HG03469 (cell line): ENCODE measurements around the gene ATG2A.

ENCODE experiments used
- ATAC-seq: cut with Tn5 transposase; IDR thresholded peaks from one replicate; pipeline ENCODE4 v1.9.1; 2021; ENCODE audit warnings: mild to moderate bottlenecking, moderate library complexity, moderate number of reproducible peaks; ENCODE audit not compliant: unreplicated experiment

The ATG2A gene

DNA sequence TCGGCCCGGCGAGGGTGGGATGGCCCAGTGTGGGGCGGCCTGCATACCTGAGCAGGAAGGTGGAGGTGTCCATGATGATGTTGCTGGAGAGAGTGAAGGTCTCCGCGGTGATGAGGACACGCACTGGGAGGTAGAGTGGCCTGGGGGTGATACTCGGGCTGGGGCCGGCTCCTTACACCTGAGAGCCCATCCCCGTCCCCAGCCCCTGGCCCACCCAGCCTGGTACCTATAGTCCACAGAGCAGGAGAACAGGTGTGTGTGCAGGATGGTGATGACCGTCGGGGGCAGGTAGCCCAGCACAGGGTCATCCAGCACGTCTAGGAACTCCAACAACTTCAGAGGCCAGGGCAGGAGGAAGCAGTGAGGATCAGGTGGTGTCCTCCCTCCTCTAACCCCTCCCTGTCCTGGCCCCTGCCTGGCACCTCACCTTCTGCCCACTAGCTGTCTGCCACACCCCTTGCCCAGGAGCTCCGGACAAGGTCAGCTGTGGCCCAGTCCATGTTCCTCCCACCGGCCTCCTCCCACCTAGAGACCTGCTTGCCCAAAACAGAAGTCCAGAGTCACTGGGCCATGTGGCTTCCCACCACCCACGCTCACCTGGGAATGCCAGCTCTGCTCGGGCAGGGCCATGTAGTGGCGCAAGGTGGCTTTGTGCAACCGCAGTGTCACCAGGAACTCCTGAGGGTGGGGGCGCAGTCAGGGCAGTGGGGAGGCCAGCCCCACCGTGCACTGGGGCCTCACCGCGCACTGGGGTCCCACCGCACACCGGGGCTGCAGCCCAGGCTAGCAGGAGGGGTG, 11.3 kb downstream of the ATG2A start:
- no peak for ATAC-seq

DNA sequence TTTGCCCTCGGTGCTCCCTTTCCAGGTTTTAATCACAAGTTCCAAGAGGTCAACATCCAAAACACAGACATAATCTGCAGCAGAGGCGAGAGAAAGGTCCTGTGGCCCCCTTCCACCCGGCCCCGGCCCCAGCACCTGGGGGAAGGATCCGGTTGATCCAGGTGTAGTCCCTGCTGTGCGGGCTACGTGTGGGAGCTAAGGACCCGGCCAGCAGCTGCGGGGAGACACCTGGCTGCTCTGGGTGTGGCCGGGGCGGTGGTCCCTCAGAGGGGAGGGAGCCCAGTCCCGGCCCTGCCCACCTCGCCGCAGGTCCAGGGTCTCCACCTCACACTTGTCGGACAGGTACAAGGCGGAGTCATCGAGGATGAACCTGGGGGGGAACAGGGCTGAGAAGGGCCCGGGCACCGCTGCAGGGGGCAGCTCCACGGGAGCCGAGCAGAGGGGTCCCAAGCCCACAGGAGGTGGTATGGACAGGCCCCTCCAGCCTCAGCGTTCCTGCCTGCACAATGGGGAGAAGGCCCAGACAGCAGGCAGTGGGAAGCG, 13.6 kb downstream of the ATG2A start:
- no peak for ATAC-seq

DNA sequence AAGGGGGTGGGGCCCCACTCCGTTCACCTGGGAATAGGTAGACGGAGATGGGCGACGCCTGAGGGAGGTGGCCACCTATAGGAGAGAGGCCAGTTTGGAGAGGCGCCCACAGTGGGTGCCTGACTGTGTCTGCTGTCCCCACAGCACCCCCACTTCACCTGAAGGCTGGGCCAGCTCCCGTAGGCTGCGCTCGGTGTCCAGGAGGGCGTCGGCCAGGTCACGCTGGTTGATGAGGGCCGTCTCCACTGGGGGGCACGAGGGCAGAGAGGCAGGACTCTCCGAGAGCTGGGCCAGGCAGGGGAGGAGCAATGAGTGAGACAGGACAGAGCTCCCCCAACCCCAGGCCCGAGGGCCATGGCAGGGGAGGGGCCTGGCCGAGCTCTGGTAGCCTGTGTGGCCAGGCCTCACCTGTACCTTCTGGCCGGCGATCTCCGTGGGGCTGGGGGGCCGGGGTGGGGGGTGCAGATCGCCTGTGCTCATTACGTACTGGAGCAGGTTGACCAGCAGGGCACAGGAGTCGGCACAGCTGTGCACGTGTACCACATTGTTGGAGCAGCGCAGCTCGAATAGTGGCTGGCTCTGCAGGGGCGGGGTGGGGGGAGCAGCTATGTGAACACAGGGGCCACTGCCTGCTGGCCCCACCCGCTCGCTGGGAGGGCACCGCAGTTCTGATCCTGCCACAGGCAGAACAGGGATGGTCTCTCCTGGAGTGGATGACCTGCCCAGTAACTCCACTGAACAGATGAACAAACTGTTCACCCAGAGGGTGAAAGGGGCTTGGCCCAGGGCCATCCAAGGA, 14.7 kb downstream of the ATG2A start:
- no peak for ATAC-seq

DNA sequence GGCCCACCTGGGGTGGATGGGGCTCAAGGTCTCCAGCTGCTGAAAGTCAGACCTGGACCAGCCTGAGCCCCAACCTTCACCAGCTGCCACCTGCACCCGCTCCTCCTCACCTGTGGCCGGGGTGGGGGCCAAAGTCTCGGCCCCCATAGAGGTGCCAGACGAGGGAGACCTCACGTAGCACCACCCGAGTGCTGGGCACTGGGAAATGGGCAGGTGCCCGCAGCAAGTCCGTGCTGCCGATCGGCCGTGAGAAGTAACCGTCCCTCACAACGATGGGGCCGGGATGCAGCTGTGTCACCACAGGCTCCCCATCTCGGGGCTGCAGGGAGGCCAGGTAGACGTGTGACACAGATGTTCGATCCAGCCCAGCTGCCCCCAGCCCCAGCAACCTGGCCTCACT, 16.2 kb downstream of the ATG2A start:
- ATAC-seq = no peak

DNA sequence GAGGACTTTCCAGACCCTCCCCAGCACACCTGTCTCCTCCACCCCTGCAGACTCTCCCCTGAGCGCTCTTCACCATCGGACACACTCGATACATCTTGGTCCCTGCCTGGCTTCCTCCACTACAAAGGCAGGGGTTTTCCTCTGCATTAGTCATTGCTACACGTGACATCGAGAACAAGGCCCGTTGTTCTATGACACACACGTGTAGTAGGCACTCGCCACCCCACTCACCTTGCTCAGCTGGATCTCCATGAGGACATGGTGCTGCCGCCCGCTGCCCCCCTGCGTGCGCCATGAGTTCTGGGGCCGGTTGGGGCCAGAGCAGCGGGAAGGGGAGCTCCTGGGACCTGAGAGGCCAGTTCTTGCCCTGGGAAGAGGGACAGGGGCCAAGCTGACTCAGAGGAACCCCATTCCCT, 16.7 kb downstream of the ATG2A start:
- no peak for ATAC-seq

DNA sequence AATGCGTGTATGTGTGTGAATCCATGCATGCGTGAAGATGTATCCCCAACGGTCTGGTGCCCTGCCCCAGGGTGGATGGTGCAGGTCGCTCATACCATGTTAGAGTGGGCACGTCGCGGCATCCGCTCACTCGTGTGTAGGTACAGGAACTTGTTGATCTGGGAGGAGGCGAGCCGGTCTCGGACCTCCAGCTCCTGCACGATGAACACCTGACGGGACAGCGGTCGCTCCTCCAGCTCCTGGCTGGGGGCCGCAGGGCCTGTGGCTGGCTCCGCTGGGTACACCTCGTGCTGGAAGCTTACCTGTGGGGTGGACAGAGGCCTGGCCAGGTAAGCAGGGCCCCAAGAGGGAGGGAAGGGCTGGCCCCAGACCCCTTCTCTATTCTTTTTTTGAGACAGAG, 18.5 kb downstream of the ATG2A start:
- ATAC-seq = no peak

DNA sequence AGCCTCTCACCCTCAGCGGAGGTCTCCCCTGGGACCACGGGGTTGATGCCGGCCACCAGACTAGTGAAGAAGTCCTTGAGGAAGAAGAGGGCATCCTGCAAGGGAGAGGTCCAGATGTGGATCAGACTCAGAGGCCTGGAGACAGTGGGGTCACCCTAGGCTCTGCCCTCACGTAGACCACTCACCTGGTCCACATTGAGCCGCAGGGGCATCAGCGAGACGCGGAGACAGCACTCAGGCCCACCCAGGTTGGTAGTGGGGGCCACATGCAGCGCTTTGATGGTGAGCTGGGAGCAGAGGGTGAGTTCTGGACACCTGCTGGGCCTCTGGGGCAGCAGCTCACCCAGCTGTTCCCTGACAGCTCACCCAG, 18.9 kb downstream of the ATG2A start:
- no peak for ATAC-seq

DNA sequence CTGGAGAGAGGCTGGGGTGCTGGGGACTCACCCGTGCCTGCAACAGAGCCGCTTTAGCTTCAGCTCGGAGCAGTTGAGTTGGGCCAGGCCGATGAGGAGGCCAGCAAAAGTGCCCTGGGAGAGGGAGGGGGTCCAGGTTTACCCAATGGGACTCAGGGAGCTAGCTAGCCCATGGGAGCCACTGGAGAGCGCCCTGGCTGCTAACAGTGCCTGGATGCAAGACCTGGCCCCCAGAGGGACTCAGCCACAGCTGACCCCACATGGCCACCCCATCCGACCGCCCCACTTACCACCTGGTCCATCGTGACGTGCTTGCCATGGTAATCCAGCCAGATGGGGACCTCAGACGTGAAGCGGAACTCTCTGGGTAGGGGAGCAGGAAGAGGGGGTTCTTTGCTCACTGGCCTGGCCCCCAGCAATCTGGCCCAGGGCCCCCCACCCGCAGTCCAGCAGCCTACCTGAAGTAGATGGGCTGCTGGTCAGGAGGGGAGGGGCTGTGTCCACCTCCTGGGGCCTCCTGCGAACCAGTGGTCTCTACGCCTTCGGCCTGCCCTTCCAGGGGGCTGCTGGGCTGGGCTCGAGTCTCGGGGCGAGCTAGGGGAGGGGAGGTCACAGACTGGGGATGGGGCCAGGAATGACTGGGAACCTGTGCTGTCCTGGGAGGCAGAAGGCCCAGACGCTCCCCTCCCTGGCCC, 19.5 kb downstream of the ATG2A start:
- no peak for ATAC-seq

DNA sequence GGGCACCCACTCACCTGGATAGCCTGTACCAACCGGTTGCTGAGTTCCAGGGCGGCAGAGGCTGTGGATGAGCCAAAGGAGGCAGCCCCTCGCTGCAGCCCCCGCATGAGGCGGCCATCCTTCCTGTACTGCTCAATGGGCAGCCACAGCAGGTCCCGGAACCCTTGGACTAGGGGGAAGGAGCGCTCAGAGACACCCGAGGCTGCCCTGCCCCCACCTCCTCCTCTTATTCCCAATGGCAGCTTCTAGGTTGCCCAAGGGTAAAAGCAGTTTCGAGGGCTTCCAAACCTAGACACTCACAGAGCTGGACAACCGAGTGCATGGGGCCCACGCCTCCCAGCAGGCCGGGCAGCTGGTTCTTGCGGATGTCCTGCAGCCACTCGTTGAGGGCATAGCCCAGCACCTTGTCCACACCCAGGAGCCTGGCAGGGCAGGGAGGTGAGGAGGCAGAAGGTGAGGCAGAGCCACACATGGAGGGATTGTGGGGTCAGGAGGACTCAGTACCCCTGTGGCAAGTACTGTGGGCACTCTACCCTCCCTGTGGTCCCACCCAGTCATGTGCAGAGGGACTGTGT, 20.5 kb downstream of the ATG2A start:
- ATAC-seq = no peak

DNA sequence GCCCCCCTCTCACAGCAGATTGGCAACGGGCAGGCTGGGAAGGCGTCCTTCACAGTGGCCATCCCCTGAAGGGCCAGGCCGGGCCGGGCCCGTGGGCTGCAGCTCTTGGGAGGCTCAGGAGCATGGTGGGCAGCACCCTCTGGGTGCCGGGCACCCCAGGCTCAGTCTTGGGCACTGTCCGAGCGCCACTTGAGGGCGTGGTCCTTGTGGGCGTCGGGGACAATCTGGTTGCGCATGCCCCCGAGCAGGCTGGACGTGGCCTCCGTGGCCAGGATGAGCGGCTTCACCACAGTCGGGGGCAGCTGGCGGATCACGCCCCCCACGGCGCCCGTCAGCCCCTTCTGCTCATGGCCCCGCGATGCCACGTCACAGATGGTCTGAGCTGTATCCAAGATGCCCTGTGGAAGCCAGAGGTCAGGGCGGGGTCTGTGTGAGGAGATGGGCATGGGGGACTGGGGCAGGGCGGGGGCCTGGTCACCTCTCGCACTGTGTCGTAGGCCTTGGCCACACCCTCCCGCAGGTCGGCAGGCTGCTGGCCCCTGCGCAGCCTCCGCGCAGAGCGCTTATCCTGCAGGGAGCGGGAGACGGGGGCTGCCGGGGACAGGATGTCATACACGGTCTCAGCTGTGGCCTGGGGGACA, 22.1 kb downstream of the ATG2A start:
- ATAC-seq = no peak

DNA sequence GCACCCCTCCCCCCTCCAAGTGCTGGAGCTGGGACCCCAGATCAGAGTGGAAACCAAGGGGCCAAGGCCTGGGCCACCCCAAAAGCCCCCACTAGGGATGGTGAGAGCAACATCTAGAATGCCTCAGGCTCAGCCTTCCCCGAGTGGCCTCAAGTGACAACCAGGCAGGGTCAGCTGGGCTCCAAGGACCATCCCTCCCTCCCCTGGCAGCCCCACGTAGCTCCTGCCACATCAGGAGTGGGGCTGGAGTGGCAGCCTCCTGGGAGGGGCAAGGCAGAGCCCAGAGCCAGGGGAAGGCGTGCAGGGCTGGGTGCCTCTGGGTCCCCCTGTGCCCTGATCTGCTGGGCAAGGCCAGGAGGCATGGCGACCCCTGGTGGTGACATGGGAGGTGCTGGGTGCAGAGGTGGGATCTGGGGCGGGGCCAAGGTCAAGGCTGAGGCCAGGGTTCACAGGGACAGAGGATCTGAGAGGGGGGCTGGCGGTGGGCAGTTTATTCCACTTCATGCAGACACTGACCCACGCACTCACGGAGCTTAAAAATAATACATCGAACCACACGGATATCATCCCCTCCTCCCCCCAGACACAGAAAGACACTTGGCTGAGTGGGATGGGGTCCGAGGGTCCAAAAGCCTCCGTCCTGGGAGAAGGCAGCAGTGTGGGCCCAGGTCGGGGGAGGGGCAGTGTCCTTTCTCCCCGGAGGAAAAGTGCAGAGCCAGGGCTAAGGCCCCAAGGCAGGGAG, 22.8 kb downstream of the ATG2A start:
- no peak for ATAC-seq

DNA sequence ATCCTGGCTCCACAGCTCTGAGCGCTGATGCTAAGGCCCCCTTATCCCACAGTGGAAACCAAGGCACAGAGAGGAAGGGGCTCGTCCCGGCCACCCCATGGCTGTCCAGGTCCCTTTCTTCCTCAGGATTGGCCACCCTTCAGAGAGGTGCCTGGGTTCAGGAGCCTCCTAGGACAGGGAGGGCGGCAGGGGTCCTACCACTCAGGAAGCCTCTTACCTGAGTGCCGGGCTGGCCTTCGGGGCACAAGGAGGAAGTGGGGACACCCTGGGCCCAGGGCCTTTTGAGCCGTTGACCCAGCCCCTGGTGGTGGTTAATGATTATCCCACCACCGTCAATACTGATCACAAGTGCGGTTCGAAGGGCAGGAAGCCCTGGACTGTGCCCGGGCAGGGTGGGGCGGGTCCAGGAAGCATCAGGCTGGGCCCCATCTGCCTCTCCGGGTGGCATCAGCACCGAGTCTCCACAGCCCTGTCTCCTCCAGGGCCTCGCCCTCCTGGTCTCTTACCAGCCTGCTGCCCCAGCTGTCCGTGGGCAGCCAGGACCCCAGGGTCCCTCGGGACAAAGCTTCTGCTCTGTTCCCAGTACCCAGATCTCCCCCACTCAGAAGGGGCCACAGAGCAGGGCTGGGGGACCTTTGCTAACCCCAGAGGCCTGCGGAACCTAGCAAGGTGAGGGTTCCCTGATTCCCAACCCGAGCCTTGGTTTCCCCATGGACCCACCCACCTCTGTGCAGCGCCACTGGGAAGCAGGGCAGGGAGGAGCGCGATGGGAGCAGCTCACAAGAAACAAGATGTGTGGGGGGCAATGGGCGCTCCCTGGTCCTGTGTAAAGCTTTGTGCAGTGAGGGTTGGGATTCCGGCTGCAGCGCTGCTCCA, 23.6 kb downstream of the ATG2A start:
- no peak for ATAC-seq

DNA sequence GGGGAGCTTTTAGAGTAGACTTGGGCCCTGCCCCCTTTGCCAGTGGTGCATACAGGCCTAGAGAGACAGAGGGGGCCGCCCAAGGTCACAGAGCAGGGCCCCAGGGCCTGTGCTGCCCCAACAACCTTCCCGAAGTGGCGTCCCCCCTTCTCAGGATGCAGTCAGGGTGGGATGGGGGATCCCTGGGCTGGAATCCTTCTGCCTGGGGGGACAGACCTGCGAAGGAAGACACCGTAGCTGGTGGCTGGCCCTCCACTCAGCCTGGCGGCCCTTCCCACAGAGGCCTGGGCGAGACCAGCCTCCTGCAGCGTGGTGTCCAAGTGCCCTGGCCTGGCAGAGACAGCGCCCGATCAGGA, 24.2 kb downstream of the ATG2A start:
- no peak for ATAC-seq

DNA sequence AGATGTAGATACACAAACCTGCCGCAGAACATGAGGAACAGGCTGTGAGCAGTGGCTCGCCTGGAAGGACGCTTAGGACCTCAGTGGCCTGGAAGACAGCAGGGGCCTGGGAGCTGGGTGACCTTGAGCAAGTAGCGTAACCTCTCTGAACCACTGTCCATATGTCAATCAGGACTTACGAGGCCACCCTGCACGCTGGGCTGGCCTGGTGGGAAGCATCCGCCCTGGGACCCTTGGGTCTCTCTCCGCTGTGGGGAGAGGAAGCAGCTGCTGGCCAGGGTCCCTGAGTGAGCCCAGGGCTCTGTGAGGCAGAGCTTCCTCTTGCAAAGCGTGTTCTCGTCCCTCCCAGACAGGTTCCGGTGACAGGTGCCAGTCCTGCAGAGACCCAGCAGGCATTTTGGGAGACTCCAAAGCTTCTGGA, 24.6 kb downstream of the ATG2A start:
- no peak for ATAC-seq

DNA sequence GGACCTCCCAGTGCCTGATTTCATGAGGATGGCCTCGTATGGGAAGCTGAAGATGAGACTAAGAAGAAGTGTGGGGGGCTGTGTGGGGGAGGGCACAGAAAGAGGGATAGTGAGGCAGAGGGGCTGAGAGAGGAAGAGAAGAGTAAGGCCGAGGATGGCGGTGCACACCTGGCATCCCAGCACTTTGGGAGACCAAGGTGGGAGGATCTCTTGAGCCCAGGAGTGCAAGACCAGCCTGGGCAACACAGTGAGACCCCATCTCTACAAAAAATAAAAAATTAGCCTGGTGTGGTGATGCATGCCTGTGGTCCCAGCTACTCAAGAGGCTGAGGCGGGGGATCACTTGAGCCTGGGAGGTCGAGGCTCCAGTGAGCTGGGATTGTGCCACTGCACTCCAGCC, 25.1 kb downstream of the ATG2A start:
- ATAC-seq = no peak

DNA sequence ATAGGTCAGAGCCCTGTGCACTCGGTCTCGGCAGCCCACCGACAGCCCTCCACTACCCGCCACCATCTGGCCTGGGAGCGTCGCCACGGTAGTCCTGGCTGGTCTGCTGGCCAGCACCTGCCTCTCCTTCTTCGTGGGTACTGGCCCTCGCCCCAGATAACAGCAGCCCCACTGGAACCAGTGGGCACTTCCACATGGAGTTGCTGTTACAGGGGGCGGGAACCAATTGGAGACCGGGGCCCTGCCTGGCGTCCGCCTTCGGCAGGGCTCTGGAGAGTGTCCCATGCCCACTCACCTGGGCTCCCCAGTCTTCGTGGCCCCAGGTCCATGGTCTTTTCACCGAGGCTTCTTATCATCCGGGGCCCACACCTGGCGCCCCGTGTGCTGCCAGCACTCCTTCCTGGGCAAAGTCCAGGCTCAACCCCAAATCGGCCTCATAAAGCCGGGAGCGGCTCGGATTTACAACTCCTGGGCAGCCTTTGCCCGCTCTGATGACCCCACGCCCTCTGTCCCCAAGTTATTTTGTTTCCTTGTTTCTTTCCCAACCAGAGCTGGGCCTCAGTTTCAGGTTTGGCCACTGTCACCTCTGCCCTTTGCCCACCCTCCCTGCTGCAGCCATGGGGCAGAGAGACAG, 25.7 kb downstream of the ATG2A start:
- no peak for ATAC-seq

DNA sequence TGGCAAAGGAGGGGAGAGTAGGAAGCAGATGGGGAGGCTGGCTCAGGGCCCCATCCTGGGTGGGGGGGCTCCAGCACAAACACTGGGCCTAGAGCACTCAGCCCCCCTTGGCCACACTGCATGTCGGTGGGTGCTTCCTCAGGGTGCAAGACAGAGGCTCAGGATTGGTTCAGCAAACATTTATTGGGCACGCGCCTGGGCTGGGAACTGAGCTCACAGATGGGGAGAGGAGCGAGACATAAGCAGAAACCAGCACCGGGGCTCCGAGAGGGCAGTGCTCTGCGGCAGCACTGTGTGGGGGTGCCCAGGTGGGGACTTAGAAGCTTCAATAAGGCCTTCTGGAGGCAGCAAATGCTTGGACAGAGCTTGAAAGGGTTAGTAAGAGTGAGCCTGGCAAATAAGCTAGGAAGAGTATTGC, 26.5 kb downstream of the ATG2A start:
- ATAC-seq = no peak

DNA sequence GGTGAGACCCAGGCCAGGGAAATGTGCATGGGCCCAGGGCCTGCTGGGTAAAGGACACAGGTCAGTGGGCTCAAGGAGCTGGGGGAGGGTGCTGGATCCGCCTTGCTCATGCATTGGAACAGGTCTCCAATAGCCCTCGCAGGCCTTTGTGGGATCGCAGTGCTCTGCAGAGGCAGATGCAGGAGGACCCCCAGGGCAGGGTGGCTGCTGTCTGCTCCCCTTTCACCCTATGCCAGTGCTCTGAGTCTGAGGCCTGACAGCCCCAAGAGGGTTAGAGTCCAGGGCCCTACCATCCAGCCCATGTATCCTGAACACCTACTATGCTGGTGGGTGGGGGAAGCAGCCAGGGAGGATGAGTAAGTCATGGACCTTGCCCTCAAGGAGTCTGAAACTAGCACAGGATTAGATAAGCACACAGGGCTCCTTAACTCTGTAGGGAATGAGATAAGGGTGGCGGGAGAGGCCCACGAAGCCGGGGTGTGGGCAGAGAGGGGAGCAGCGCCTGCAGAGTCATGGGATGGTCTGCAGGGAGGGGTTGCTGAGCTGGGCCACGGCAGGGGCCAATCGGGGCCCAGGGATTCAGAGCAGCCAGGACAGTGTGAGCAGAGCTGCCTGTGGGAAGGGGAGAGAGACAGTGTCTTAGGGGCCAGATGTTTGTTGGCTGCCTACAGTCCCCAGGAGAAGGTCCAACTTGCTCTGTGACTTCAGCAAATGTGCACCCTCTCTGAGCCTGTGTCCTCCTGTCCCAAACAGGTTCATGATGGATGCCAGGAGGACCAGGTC, 28.1 kb downstream of the ATG2A start:
- ATAC-seq = no peak
